WTC11 (cell line): ENCODE data around the gene USP7. TPM values are rescaled to one million over a fixed set of nuclear protein-coding genes. Genes with fewer than 3 reads are reported as not detected.
A peak's percentile ranks its signal among the peaks of the same experiment; 100 is the strongest.

Experiments used
- ATAC-seq: fragments of 200-7000 bp; cut with Tn5 transposase; 2 replicates; pipeline ENCODE4 v1.10.0; 2021; ENCODE audit warnings: mild to moderate bottlenecking, moderate library complexity
- CTCF ChIA-PET: fragments of 300-600 bp; sonication (Branson Sonifier 250); formaldehyde crosslinking; loops from one replicate; lab custom pipeline; 2021; ENCODE audit warnings: antibody characterized with exemption; lab: Charles Lee
- POLR2A ChIA-PET: fragments of 350-600 bp; sonication (Branson Sonifier 250); formaldehyde crosslinking; loops from one replicate; lab custom pipeline; 2021; ENCODE audit warnings: antibody characterized with exemption; lab: Charles Lee
- DNase-seq: peaks from one replicate; pipeline ENCODE4 v3.0.0; 2021; ENCODE audit warnings: low spot score
- H3K27ac Mint-ChIP-seq: 2 replicates; pipeline ENCODE4 v1.8.0; 2021; ENCODE audit warnings: mixed read lengths
- H3K27me3 Mint-ChIP-seq: 2 replicates; pipeline ENCODE4 v1.8.0; 2021; ENCODE audit warnings: low read depth, mild to moderate bottlenecking, moderate library complexity, mixed read lengths
- H3K36me3 Mint-ChIP-seq: 2 replicates; pipeline ENCODE4 v1.8.0; 2021; ENCODE audit warnings: mixed read lengths
- H3K4me1 Mint-ChIP-seq: 2 replicates; pipeline ENCODE4 v1.8.0; 2022; ENCODE audit warnings: mixed read lengths
- H3K4me3 Mint-ChIP-seq: 2 replicates; pipeline ENCODE4 v1.8.0; 2021; ENCODE audit warnings: mild to moderate bottlenecking, moderate library complexity, mixed read lengths
- H3K9me3 Mint-ChIP-seq: 2 replicates; pipeline ENCODE4 v1.8.0; 2021; ENCODE audit warnings: mixed read lengths
- AFF4 ChIP-seq: sonication (generic); formaldehyde crosslinking; IDR thresholded peaks from 2 replicates; pipeline ENCODE4 v1.8.1; 2023; ENCODE audit warnings: mild to moderate bottlenecking, missing genetic modification reagents, borderline replicate concordance
- ATF1 ChIP-seq: sonication (generic); formaldehyde crosslinking; IDR thresholded peaks from 2 replicates; pipeline ENCODE4 v1.8.1; 2023; ENCODE audit warnings: mild to moderate bottlenecking, moderate library complexity, missing genetic modification reagents
- CBFB ChIP-seq: sonication (generic); formaldehyde crosslinking; IDR thresholded peaks from 2 replicates; pipeline ENCODE4 v1.8.1; 2022; ENCODE audit warnings: mild to moderate bottlenecking, low read depth, missing genetic modification reagents
- E2F1 ChIP-seq: sonication (generic); formaldehyde crosslinking; IDR thresholded peaks from 2 replicates; pipeline ENCODE4 v1.8.0; 2022; ENCODE audit warnings: mild to moderate bottlenecking, missing genetic modification reagents
- E2F5 ChIP-seq: sonication (generic); formaldehyde crosslinking; IDR thresholded peaks from 2 replicates; pipeline ENCODE4 v1.8.1; 2022; ENCODE audit warnings: mild to moderate bottlenecking, moderate library complexity, missing genetic modification reagents
- ESRRA ChIP-seq: sonication (generic); formaldehyde crosslinking; IDR thresholded peaks from 2 replicates; pipeline ENCODE4 v1.8.1; 2022; ENCODE audit warnings: mild to moderate bottlenecking, missing genetic modification reagents, borderline replicate concordance
- FOXJ3 ChIP-seq: sonication (generic); formaldehyde crosslinking; IDR thresholded peaks from 2 replicates; pipeline ENCODE4 v1.9.0; 2021; ENCODE audit warnings: missing genetic modification reagents, mild to moderate bottlenecking, borderline replicate concordance
- KAT7 ChIP-seq: sonication (generic); formaldehyde crosslinking; IDR thresholded peaks from 2 replicates; pipeline ENCODE4 v1.8.1; 2023; ENCODE audit warnings: missing genetic modification reagents, mild to moderate bottlenecking, borderline replicate concordance
- MXD4 ChIP-seq: fragments of 250-450 bp; sonication (Bioruptor Pico); IDR thresholded peaks from 2 replicates; pipeline ENCODE4 v1.8.0; 2021; ENCODE audit warnings: mild to moderate bottlenecking, moderate library complexity, borderline replicate concordance
- MYBL2 ChIP-seq: sonication (generic); formaldehyde crosslinking; IDR thresholded peaks from 2 replicates; pipeline ENCODE4 v1.8.1; 2023; ENCODE audit warnings: mild to moderate bottlenecking, moderate library complexity, missing genetic modification reagents
- SP1 ChIP-seq: sonication (generic); formaldehyde crosslinking; conservative IDR thresholded peaks from 2 replicates; pipeline ENCODE4 v1.8.1; 2022; ENCODE audit warnings: missing genetic modification reagents
- ZBTB43 ChIP-seq: sonication (generic); formaldehyde crosslinking; IDR thresholded peaks from 2 replicates; pipeline ENCODE4 v1.8.1; 2023; ENCODE audit warnings: mild to moderate bottlenecking, missing genetic modification reagents
- ZNF423 ChIP-seq: fragments of 250-450 bp; sonication (Bioruptor Pico); IDR thresholded peaks from 2 replicates; pipeline ENCODE4 v2.1.2; 2022; ENCODE audit warnings: mild to moderate bottlenecking, moderate library complexity
- ZNF532 ChIP-seq: fragments of 250-450 bp; sonication (Bioruptor Pico); IDR thresholded peaks from 2 replicates; pipeline ENCODE4 v1.9.0; 2021; ENCODE audit warnings: mild to moderate bottlenecking, borderline replicate concordance
- total RNA-seq: library from RNA; stranded (reverse); gene quantifications from 3 replicates; pipeline ENCODE4 v1.2.3, GENCODE V29; 2021

USP7 gene
- total RNA-seq, 1 experiment from 2014 or later: 211 TPM

GRCh38 chr16:8925455-8925854, 38.3 kb downstream of the USP7 start (continued):
- TF ChIP-seq CBFB (CRISPR knock-in tag): no peak
- no peak for TF ChIP-seq MYBL2 (CRISPR knock-in tag)
- no peak for TF ChIP-seq KAT7 (CRISPR knock-in tag)
- TF ChIP-seq ZNF423 (CRISPR knock-in tag): no peak
- TF ChIP-seq ZNF532 (CRISPR knock-in tag): no peak
- TF ChIP-seq E2F5 (CRISPR knock-in tag): no peak
- TF ChIP-seq SP1 (CRISPR knock-in tag): no peak
- TF ChIP-seq ZBTB43: no peak

- H3K27ac Mint-ChIP-seq: peak overlapping the region; percentile 34
- POLR2A ChIA-PET: no interaction called here
Observed at GRCh38 chr16:8924214-8924613, 39.5 kb downstream of the USP7 start.

More at GRCh38 chr16:8924214-8924613, 39.5 kb downstream of the USP7 start:
- peaks cover 69% of the 10 kb centered on the region for H3K36me3 Mint-ChIP-seq
- ATAC-seq: no peak
- H3K4me1 Mint-ChIP-seq: peaks cover 3% of the 10 kb centered on the region; the same call in 1 of the 2 replicates
- TF ChIP-seq ATF1 (CRISPR knock-in tag) (no peak), FOXJ3 (no peak), E2F1 (CRISPR knock-in tag) (no peak), AFF4 (no peak), MXD4 (CRISPR knock-in tag) (no peak), ESRRA (CRISPR knock-in tag) (no peak)
- CTCF ChIA-PET: interaction anchor here (1.4 to 5.7 kb wide), 3 partner anchors 12 to 84 kb away, joined by 4 to 30 read pairs (median 7); no protein-coding TSS in a partner anchor
- DNase-seq: no peak
- H3K9me3 Mint-ChIP-seq: no peaks in the 10 kb centered on the region
- H3K4me3 Mint-ChIP-seq: no peak overlapping the region
- H3K27me3 Mint-ChIP-seq: no peaks in the 10 kb centered on the region
